Activated CD4-positive, alpha-beta T cell treated with anti-CD3 and anti-CD28 coated beads, Interleukin-2, amount 50 U/mL, for 4 hours (primary cell): ENCODE results near the gene MARCHF3.
"Not testable (repeated sequence)": the region's sequence is repeated elsewhere in the genome, so short reads cannot be mapped to it uniquely, and the experiment has no call there.

ENCODE experiments used
- DNase-seq, 2 experiments: peaks; one replicate each; pipeline ENCODE4 v3.0.0-alpha.2; 2020

MARCHF3 gene

GRCh38 chr5:126839407-126839806 lies 191.0 kb downstream of the MARCHF3 start:
- not testable (repeated sequence) for DNase-seq

- DNase-seq = no peak
Measured at GRCh38 chr5:126837906-126838539, 192.3 kb downstream of the MARCHF3 start.

DNA sequence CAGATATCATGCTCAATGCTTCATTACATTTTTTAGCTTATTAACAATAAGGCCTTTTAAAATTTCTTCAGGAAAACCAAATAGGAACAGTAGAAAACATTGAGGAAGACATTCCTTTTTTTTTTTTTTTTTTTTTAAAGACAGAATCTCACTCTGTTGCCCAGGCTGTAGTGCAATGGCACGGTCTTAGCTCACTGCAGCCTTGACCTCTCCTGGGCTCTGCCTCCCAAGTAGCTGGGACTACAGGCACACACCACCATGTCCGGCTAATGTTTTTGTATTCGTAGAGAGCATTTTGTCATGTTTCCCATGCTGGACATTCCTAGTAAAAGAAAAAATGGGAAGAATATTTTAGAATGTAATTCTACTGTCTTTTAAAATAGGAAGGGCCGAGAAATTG lies 193.1 kb downstream of the MARCHF3 start:
- DNase-seq = no peak

GRCh38 chr5:126836778-126837177 lies 193.6 kb downstream of the MARCHF3 start:
- DNase-seq = no peak

GRCh38 chr5:126831156-126831555 lies 199.2 kb downstream of the MARCHF3 start:
- no peak for DNase-seq

- no peak for DNase-seq
Measured at GRCh38 chr5:126830061-126830460, 200.3 kb downstream of the MARCHF3 start.

GRCh38 chr5:126829098-126829497 lies 201.3 kb downstream of the MARCHF3 start:
- no peak for DNase-seq

DNA sequence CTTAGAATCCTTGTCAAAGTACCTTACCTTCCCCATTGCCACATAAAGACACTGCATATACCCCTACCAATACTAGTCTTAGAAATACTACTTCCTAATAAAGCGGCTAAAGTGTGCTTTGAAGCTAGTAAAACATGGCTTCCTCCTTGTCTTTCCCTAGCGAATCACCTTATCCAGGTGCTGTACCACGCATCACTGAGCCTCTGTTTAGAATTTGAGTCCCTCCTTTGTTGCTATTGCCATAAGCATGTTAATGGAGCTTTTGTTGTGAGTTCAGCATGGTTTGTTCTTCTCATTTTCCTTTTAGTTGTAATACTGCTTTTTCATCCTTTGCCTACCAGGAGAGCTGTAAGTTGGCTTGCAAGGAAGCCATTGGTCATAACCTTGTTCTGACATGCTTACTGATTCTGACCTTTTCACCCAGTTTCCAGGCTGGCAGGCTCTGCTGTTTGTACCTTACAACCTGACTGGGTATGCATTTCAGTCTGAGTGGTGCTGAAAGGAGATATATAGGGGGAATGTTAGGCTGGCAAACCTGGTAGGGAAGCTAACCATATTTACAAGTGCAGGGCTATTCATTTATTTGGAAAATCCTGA lies 203.6 kb downstream of the MARCHF3 start:
- no peak for DNase-seq

GRCh38 chr5:126819253-126819652 lies 211.1 kb downstream of the MARCHF3 start:
- no peak for DNase-seq

- no peak for DNase-seq
Measured at GRCh38 chr5:126818736-126819135, 211.6 kb downstream of the MARCHF3 start.
